OCI-LY1 (cell line): ENCODE results near the gene ARHGAP27.

Source experiments
- CTCF ChIP-seq: fragments of 200-600 bp; sonication (generic), shearing (Covaris generic); IDR thresholded peaks from 2 replicates; pipeline ENCODE4 v1.5.1; 2017; ENCODE audit warnings: mild to moderate bottlenecking, antibody characterized with exemption, low read length, moderate library complexity, mixed read lengths
- EZH2 ChIP-seq: fragments of 200-600 bp; sonication (generic), shearing (Covaris generic); IDR thresholded peaks from 2 replicates; pipeline ENCODE4 v1.8.0; 2017; ENCODE audit warnings: borderline replicate concordance, mixed run types, mild to moderate bottlenecking, antibody characterized with exemption, low read length, moderate library complexity, mixed read lengths

GRCh38 chr17:45440161-45440778 is 7.6 kb upstream of the ARHGAP27 start:
- TF ChIP-seq CTCF, result no peak
- TF ChIP-seq EZH2, result no peak
